NCI-H510A (cell line): Measurements from ENCODE around the gene HSD3B2.
A peak's percentile ranks its signal among the peaks of the same experiment; 100 is the strongest.
"Not testable (repeated sequence)": the region's sequence is repeated elsewhere in the genome, so short reads cannot be mapped to it uniquely, and the experiment has no call there.

Source experiments
- DNase-seq: peaks from one replicate; lab custom pipeline; 2025; lab: John Stamatoyannopoulos, UW

The HSD3B2 gene

DNA sequence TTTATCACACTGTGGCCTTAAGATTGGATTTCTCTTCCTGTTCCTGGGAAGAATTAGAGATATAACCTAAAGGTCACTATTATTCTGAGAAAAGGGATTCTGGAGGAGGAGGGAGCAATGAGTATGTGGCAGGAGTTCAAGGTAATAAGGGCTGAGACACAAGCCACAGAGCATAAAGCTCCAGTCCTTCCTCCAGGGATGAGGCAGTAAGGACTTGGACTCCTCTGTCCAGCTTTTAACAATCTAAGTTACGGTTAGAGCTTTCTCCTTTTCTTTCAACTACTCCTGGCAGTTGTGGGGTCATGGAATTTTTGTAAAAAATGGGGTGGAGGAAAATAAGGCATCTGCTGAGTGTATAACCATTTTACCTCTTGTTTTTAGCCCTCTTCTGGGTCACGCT is at the start of gene HSD3B2:
Gene HSD3B2 (plus strand): TSS at position 201 of the 400 bp plus-strand sequence. CDS start 270 bp downstream, outside the sequence.
- no peak for DNase-seq

DNA sequence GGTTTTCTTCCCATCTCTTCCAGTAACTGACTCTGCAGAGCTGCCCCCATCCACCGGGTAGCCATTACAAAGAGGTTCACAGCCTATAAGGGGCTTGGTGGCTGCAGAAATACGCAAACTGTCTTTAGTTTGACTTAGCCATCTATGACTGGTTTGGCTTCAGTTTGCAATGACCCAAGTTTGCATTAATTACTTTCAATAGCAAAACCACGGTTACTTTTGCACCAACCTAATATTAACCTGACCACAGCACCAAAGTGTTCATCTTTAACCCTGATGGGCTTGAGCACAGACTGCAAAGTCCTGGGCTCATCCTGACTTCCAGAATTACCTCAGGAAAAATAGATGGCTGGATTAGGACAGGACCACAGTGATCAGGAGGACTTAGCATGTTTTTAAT is 48.5 kb upstream of the HSD3B2 start:
- no peak for DNase-seq

DNA sequence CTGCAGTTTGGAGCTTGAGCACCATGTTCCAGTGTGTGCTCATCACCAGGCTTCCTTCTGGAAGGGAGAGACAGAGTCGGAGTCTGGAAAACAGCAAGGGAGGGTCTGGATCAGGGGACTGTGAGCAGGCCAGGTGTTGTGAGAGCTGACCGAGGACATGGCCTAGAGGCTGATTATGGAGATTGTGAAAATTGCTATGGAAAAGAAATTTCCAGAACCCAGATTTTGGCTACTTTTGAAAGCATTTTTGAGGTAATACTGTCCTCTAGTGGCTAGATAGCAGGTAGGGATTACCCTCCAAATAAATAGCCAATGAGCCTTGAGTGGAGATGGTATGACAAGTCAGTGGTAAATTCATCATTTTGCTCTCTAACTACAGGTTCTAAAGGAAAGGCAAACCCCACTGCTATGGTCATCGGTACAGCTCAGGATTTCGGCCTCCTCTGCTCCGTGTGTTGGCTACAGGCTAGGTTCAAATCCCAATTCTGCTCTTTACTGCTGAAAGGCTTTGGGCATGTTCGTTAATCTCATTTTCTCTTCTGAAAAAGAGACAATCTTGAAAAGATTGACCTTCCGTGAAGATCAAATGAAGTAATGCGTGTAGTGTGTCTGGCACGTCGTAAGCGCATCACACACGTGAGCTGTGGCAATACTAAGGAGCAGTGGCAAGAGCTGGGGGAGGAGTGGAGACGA is 47.4 kb upstream of the HSD3B2 start:
- no peak for DNase-seq

DNA sequence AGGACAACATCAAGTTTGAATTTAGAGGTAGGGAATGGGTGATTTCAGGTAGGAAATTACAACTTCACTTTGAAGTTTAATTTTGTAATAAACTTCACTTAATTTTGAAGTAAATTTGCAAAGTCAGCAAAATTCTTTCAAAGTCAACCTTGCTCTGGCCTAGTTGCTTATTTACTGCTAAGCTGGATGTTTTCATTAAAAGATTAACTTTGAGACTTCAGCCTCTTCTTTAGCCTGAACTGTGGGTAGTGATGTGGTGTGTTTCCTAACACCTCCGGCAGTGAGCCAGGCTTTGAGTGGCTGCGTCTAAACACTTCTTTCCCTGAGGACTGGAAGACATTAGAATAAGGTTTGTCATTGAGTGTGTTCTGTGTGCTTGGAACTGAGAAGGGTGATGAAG is 46.4 kb upstream of the HSD3B2 start, which contains the start of gene HAO2:
Gene HAO2 (plus strand): TSS at position 232 of the 400 bp plus-strand sequence. CDS start 12,301 bp downstream, outside the sequence.
- DNase-seq: no peak

DNA sequence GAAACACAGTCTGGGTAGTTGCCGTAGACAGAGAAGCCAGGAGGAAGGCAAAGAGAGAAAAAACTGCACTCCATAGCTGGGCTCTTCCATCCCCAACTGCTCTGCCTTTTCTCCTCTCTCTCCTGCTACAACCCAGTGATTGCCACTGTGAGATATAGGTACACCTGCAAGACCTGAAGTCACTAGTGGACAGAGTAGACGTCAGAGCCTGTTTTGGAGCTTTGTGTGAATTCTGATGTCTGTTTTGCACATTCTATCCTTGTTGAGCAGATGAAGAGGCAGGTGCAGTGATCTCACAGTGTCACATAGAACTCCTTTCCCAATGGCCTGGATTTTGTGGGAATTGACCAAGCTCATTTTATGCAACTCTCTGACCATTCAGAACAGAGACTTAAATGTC is 44.2 kb upstream of the HSD3B2 start:
- DNase-seq: no peak

DNA sequence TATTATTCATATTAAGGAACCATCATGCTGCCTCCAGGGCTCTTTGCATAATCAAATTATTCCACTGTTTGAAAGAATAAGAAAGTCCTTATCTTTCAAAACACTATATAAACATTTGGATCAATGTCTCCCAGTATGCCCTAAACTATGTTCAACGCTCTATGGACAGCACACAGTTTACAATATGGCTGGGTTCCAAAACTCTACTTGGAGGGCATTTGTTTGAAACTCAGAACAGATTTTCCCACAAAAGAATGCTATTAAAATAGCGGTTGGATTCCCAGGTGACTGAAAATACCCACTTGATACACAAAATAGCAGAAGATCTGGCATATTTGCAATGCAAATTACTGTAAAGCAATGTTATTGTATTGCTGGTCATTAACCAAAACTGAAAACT is 43.1 kb upstream of the HSD3B2 start:
- DNase-seq: no peak

DNA sequence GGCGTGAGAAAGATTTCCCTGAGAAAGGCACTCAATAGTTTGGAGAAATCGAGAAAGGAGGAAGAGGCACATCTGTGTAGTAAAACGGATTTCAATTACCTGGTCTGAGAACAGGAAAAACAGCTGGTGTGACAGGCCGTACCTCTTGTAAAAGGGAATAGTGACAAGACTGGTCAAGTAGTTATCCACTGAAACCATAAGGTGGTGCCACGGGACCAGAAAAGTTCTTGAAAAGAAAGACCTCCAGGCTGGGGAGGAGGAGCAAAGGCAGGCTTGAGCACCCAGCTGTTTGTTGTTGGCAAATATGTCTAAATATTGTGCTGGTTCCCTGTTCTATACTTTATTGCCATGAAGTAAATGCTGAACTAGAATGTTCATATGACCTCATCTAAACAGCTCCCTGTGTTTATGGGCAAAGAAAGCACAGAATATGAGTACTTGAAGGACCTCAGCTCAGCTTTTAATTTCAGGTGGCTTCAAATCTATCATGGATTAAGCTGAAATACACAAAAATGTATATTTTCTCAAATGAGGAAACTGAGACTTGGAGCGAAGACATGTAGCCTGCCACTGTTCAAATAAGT is 42.4 kb upstream of the HSD3B2 start:
- peak; percentile 11 for DNase-seq

DNA sequence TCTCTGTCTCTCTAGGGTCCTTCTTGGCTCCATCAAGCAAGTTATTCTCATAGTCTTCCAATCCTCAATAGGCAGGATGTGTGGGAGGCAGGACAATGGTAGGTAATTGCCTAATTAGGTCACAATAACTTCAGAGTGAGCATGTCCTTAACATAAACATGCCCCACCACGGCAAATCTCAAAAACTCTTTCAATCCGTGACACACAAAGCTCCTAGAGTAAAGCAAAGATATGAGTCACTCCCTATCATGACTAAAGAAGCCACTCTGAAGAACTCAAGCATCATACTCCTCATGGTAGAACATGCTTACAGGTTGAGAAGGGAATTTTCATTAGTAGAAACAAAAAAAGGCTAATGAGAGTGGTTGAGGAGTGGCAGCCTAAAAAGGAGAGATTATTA is 41.5 kb upstream of the HSD3B2 start:
- DNase-seq: no peak

DNA sequence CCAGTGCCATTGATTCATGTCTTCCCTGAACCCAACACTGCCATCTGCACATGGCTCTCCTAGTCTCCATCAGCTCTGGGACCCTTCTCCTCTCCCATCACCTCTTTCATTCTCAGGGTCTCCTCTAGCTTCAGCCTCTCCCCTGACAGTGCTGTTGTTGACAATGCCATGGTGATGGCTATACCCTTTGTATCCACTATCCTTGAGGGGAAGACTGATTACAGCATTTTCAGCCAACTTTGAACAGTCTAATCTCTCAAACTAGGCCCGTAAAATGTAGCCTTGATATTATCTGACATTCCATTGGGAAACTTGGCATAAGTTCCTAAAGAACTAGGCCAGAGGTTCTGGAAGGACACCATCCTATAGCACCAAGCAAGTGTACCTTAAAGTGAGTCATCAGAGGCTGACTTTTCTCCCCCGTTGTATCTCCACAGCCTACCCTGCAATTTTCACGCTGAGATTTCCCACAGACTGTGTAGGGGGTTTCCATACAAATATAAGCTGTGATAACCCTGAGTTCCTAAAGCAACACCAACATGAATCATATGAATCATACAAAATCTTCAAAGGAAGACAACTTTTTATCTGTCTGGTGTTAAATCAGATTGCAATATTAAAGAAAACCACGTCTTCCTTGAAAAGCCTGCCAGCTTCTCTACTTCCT is 40.6 kb upstream of the HSD3B2 start:
- DNase-seq: no peak

DNA sequence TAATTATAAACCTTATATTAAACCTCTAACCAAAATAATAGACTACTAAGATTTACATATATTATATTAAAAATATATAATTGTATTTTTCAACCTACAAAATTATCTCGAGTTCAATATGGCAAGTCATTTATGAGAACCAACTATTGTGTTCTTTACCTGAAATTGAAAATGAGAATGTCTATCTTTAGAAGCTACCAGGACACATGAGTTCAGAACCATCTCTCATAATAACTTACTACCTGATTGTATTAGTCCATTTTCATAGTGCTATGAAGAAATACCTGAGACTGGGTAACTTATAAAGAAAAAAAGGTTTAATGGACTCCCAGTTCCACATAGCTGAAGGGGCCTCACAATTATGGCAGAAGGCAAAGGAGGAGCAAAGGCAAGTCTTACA is 39.6 kb upstream of the HSD3B2 start:
- DNase-seq: no peak

DNA sequence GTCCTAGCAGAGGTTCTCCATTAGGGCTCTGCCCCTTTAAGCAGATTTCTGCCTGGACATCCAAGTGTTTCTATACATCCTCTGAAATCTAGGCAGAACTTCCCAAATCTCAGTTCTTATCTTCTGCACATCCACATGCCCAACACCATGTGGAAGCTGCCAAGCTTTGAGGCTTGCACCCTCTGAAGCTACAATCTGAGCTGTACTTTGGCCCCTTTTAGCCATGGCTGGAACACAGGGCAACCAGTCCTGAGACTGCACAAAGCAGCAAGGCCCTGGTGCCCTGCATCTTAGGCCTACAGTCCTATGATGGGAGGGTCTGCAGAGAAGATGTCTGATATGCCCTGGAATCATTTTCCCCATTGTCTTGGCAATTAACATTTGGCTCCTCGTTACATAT is 38.4 kb upstream of the HSD3B2 start:
- DNase-seq: no peak

DNA sequence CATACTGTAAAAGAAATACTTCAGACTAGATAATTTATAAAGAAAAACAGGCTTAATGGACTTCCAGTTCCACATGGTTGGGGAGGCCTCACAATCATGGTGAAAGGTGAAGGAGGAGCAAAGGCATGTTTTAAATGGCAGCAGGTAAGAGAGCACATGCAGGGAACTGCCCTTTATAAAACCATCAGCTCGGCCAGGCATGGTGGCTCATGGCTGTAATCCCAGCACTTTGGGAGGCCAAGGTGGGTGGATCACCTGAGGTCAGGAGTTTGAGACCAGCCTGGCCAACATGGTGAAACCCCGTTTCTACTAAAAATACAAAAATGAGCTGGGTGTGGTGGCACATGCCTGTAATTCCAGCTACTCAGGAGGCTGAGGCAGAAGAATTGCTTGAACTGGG is 37.4 kb upstream of the HSD3B2 start:
- not testable (repeated sequence) for DNase-seq

DNA sequence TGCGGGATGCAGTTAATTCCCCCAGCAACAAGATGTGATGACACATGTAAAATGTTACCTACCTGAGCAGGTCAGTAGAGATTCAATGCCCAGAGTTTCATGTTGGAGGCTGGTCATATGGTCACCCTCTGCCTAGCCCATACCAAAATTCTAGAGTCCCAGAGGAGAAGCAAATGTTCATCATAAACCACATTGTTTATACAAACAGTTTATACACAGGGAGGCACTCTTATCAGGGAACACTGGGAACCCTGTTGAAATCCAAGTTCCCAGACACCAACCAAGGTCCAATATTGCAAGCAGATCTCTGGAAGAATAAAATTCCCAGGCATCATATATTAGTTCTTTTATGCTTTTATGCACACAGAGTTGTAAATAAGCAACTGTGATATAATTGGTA is 35.8 kb upstream of the HSD3B2 start:
- DNase-seq: no peak

DNA sequence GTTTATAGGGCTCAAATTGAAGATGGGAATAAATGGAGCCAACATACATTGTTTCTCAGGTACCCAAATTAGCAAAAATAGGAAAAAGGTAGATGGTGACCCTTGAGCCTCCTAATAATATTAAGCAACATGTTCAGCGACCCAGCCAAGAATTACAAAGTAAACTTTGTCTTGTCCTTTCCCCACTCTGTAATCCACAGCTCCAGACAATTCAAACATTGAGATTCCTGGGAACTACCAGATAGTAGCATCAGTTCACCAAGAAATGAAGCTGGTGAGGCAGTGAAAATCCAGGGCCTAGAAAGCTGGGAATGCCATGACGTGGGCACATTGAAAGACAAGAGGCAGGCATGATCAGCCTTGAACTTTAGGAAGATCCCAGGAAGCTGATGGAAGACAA is 34.6 kb upstream of the HSD3B2 start:
- no peak for DNase-seq

DNA sequence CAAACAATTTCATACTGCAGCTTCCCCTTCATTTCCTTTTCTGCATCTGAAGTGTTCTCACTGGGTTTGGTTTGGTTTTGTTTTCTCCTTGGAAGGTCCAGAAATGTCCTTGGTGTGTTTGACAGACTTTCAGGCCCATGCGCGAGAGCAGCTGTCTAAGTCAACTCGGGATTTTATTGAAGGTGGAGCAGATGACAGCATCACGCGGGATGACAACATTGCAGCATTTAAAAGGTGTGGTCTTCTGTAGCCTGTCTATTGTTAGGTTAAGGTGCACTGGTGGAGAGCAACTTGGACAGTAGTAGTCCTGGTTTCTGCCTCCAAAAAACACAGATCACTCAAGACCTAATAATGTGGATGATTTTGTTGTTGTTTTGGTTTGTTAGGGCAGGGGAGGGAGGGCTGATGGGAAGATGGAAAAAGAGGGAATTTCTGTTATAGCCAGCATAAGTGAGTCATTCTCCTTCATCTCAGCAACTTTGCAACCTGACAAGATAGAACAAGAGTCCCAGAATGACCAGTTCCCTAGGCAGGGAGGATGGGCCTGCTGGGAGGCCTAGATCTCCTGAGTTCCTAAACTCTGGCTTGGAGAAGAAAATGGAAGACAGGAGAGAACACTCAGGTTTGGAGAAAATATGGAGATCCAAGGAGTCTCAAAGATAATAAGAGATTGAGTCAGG is 33.8 kb upstream of the HSD3B2 start:
- no peak for DNase-seq

DNA sequence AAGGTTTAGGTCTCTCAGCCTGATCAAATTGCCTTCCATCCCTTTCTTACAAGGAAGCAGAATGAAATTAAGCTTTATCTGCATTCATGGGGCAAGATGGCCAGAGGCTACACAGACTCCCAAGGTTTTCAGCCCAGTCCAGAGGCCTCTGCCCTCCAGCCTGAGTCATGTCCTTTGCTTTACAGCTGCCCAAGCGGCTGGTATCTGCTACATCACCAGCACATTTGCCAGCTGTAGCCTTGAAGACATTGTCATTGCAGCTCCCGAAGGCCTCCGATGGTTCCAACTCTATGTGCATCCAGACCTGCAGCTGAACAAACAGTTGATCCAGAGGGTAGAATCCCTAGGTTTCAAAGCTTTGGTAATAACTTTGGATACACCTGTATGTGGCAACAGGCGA is 30.4 kb upstream of the HSD3B2 start:
- DNase-seq: peak; percentile 47

DNA sequence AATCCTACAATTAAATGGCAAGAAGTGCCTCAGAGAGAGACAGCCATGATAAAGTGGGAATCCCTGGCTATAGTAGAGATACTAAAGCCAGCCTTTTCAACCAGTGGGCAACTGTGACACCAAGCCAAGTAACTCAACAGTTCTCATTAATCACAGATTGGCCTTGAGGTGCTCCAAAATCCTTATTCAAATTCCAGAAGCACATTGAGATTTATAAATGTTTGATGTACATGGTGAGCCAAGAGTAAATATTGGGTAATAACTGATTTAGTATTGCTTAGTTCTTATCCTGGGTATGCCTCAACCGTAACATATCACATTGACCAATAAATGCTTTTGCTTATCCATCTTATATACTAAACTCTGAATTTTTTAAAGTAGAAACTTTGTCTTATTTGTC is 29.3 kb upstream of the HSD3B2 start:
- no peak for DNase-seq

DNA sequence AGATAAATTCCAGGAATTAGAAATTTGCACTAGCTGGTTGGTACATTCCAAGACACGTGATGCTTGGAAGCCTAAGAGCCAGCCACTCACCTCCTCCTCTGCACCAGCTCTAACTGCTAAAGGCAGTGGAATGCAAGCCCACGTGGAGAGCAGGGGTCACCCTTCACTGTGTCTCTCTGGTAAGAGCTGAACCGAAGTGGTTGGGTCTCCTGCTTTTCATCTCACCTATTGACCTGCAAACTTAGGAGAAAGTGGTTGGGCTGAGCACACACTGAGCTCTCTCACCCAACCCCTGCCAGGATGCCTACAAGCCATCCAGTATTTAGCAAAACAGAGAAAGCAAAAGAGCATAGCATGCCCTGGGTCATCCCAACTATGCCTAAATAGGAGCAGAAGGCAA is 27.1 kb upstream of the HSD3B2 start:
- no peak for DNase-seq

DNA sequence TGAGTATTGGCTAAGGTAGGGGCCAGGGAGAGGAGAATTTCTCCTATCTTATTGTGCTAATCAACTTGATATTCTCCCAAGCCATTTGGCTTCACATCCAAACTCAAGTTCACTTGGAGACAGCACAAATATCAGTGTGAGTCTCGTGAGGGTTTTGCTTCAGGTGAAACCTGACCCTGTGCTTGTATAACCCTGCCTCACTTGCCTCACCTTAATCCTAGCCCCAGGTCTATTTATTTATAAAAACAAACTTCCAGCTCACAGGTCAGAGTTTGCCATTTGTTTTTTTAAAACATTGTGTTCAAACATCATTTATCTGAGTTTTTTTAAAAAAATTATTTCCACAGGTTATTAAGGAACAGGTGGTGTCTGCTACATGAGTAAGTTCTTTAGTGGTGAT is 26.5 kb upstream of the HSD3B2 start:
- DNase-seq: no peak

DNA sequence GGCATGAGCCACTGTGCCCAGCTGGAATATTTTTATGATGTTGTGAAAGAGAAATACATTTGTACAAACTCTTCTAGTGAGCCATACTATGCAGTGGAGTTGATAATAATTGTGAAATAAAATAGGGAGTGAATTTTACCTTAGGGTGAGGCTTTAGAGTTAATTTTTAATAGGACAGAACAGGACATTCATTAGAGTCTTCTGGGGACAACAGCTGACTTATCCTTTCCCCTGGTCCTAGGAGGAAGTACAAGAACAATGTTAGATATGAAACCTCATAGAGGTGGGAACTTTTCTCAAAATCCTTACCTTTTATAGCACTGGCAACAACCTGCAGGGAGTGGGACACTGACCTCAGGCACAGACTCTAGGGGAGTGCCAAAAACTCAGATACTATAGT is 24.4 kb upstream of the HSD3B2 start:
- no peak for DNase-seq

DNA sequence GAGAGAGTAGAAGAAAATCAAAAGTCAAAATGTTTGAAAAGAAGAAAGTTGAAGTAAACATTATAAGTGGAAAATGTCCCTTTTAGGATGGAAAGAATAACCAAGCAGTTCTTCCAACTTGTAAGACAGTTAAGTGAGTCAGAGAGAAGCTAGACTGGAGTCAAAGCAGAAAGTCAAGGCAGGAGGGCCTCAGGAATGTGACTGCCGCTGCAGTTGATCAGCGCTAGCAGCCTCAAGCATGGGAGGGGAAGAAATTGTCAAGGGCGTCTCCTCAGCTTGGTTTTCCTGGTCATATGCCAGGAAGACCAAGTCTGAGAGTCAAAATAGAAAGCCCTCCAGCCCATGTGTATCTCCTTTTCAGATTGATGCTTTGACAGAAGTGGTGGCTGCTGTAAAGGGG is 23.2 kb upstream of the HSD3B2 start:
- no peak for DNase-seq

DNA sequence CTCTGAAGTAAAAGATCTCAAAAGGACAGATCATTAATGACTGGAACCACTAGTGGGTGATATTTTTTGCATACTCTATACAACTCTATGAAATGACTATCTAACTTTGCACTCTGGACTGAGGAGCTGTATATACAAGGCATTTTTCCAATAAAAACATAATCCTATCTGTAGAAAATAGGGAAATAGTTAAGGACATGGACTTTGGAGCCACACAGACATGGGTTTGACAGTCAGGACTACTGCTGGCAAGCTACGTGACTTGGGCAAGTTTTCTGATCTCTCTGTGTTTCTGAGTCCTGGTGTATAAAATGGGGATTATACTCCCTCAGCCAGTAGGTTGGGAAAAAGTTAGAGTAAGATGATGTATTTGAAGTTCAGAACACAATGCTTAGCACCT is 20.9 kb upstream of the HSD3B2 start:
- no peak for DNase-seq

DNA sequence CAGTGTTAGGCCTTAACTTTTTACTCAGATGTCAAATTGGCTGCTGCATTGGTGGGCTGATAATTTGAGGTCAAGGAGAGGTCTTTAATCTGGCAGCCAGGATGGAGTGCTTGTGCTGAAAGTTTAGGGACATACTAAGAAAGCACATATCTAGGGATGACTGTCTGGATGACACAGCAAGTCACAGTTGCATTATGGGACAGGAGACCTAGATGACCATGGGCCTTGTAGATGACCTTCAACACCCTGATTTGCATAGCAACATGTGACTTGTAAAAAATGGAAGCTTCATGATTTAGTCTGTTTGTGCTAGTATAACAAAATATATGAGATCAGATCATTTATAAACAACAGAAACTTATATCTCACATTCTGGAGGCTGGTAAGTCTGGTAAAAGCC is 18.0 kb upstream of the HSD3B2 start:
- no peak for DNase-seq
